Measurements from ENCODE around the gene CTR9. TPM values are rescaled to one million over a fixed set of nuclear protein-coding genes. Genes with fewer than 3 reads are reported as not detected.

CTR9 gene
- total and polyA plus RNA-seq, 9 of the 15 experiments (the other 6 are each of a cell fraction or from before 2014, with no cell fraction given) = 25.4 to 79.3 (median 47.3) TPM

DNA sequence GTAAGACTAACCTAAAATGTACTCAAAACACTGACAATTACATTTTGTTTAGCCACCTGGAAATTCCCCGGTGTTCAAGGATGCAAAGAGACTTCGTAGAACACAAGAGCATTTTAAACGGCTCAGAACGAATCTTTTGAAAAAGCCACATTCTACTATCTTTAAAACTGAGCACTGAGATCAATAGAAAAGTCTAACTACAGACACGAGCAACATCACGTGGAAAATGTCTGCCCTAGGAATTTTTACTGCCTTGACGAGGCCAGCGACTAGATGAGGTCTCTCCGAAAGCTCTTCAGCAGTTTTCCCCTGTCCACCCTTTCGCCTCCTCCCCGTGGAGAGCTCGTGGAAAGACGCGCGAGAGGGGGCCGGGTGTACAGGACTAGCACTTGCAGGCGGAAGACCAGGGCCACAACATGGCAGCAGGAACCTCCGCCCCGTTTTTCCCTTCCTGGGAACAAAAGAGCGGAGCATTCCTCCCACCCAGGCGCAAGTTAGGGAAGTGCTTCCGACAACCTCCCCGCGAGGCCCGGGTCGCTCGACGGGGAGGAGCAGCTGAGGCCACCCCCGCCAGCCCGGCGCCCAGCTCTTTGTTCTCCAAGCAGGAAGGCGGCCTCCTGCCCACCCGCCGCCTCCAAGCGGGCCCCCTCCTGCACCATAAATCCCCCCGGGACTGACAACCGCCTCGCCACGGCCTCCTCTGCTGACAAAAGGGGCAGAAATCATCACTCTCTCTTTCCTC, 56.6 kb downstream of the CTR9 start (continued):
- TF ChIP-seq CEBPG (CRISPR knock-in tag; IDR thresholded peaks at IDR 0.05) (no peak), CEBPG (tag; conservative IDR thresholded peaks at IDR 0.05 in 1 of 2, IDR thresholded peaks at IDR 0.05 in 1 of 2) (no peak), ASH1L (IDR thresholded peaks at IDR 0.05; ENCODE audit: borderline replicate concordance, low read depth, partially characterized antibody) (no peak), KDM5B (IDR thresholded peaks at IDR 0.05; ENCODE audit: insufficient replicate concordance, low read depth, low read length) (no peak), CHD4 (IDR thresholded peaks at IDR 0.05; ENCODE audit: insufficient read depth, insufficient replicate concordance, low read depth, low read length, poor library complexity, severe bottlenecking) (no peak), BDP1 (IDR thresholded peaks at IDR 0.05; ENCODE audit: insufficient read depth, insufficient read length) (no peak), SIN3B (IDR thresholded peaks at IDR 0.05; ENCODE audit: low read depth) (no peak), RBM25 (IDR thresholded peaks at IDR 0.05; ENCODE audit: low read depth, low read length, severe bottlenecking) (no peak), ELF4 (CRISPR knock-in tag; IDR thresholded peaks at IDR 0.05) (0 out of 2 replicates have a peak, but pooled peaks have one; percentile 13), HMG20B (CRISPR knock-in tag; IDR thresholded peaks at IDR 0.05) (no peak), HDAC3 (IDR thresholded peaks at IDR 0.05; ENCODE audit: borderline replicate concordance, partially characterized antibody) (no peak), SETDB1 (IDR thresholded peaks at IDR 0.05; ENCODE audit: low read length) (no peak), ZNF347 (CRISPR knock-in tag; IDR thresholded peaks at IDR 0.05; ENCODE audit: low read depth) (no peak), TBL1XR1 (IDR thresholded peaks at IDR 0.05; ENCODE audit: low read length in 2 of 2) (0 out of 4 replicates have a peak, but pooled peaks of 1 of the 2 experiments have one; percentile 63), ZNF766 (CRISPR knock-in tag; conservative IDR thresholded peaks at IDR 0.05) (no peak), PML (IDR thresholded peaks at IDR 0.05; ENCODE audit: low read length) (no peak), MAFF (IDR thresholded peaks at IDR 0.05; ENCODE audit: low read length) (no peak), RBM34 (IDR thresholded peaks at IDR 0.05; ENCODE audit: borderline replicate concordance, insufficient read depth, low read length) (no peak), POLR2B (IDR thresholded peaks at IDR 0.05; ENCODE audit: low read depth, partially characterized antibody) (no peak)
- TF ChIP-seq, protein P1, sequence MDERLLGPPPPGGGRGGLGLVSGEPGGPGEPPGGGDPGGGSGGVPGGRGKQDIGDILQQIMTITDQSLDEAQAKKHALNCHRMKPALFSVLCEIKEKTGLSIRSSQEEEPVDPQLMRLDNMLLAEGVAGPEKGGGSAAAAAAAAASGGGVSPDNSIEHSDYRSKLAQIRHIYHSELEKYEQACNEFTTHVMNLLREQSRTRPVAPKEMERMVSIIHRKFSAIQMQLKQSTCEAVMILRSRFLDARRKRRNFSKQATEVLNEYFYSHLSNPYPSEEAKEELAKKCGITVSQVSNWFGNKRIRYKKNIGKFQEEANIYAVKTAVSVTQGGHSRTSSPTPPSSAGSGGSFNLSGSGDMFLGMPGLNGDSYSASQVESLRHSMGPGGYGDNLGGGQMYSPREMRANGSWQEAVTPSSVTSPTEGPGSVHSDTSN (CRISPR knock-in tag; IDR thresholded peaks at IDR 0.05; ENCODE audit: low read depth) = no peak
- TF ChIP-seq, protein P1 (tag; conservative IDR thresholded peaks at IDR 0.05; ENCODE audit: low read depth) = no peak
- TF ChIP-seq, protein P2, sequence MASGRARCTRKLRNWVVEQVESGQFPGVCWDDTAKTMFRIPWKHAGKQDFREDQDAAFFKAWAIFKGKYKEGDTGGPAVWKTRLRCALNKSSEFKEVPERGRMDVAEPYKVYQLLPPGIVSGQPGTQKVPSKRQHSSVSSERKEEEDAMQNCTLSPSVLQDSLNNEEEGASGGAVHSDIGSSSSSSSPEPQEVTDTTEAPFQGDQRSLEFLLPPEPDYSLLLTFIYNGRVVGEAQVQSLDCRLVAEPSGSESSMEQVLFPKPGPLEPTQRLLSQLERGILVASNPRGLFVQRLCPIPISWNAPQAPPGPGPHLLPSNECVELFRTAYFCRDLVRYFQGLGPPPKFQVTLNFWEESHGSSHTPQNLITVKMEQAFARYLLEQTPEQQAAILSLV (tag; IDR thresholded peaks at IDR 0.05) = no peak
- TF ChIP-seq, protein P3, sequence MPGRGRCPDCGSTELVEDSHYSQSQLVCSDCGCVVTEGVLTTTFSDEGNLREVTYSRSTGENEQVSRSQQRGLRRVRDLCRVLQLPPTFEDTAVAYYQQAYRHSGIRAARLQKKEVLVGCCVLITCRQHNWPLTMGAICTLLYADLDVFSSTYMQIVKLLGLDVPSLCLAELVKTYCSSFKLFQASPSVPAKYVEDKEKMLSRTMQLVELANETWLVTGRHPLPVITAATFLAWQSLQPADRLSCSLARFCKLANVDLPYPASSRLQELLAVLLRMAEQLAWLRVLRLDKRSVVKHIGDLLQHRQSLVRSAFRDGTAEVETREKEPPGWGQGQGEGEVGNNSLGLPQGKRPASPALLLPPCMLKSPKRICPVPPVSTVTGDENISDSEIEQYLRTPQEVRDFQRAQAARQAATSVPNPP (IDR thresholded peaks at IDR 0.05; ENCODE audit: borderline replicate concordance, insufficient read depth, insufficient read length) = no peak
